Mucosa of stomach (tissue), 1 donor: ENCODE results near the gene PLPP2.

Source experiments
- H3K27me3 ChIP-seq: one replicate; pipeline ENCODE4 v1.7.0; 2013; ENCODE audit warnings: mild to moderate bottlenecking, low read length; ENCODE audit not compliant: control insufficient read depth, insufficient read depth
- H3K36me3 ChIP-seq: one replicate; pipeline ENCODE4 v1.7.0; 2013; ENCODE audit warnings: low read length; ENCODE audit not compliant: control insufficient read depth, insufficient read depth
- H3K4me1 ChIP-seq: one replicate; pipeline ENCODE4 v1.7.0; 2013; ENCODE audit warnings: mild to moderate bottlenecking, low read length; ENCODE audit not compliant: control insufficient read depth, insufficient read depth
- H3K4me3 ChIP-seq: one replicate; pipeline ENCODE4 v1.7.0; 2013; ENCODE audit warnings: low read length
- H3K9ac ChIP-seq: one replicate; pipeline ENCODE4 v1.7.0; 2013; ENCODE audit warnings: mild to moderate bottlenecking, low read length, moderate library complexity
- H3K9me3 ChIP-seq: one replicate; pipeline ENCODE4 v1.7.0; 2013; ENCODE audit warnings: mild to moderate bottlenecking, low read length, moderate library complexity; ENCODE audit not compliant: control insufficient read depth
- donor health status: Pancreatic carcinoma.

The PLPP2 gene

DNA sequence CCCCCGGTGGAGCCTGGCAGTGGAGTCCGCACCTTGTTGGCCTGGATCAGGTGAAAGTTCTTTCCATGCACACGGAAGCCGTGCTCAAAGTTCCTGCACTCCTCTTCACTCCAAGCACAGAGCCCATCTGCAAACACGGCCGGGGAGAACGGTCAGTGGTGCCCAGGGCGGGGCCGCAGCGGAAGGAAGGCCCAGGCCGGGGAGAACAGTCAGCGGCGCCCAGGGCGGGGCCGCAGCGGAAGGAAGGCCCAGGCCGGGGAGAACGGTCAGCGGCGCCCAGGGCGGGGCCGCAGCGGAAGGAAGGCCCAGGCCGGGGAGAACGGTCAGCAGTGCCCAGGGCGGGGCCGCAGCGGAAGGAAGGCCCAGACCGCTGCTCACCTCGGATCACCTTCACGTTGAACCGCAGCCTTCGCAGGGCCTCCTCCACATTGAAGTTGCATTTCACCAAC, 20.6 kb upstream of the PLPP2 start:
- no peak overlapping the region for H3K4me3 ChIP-seq

DNA sequence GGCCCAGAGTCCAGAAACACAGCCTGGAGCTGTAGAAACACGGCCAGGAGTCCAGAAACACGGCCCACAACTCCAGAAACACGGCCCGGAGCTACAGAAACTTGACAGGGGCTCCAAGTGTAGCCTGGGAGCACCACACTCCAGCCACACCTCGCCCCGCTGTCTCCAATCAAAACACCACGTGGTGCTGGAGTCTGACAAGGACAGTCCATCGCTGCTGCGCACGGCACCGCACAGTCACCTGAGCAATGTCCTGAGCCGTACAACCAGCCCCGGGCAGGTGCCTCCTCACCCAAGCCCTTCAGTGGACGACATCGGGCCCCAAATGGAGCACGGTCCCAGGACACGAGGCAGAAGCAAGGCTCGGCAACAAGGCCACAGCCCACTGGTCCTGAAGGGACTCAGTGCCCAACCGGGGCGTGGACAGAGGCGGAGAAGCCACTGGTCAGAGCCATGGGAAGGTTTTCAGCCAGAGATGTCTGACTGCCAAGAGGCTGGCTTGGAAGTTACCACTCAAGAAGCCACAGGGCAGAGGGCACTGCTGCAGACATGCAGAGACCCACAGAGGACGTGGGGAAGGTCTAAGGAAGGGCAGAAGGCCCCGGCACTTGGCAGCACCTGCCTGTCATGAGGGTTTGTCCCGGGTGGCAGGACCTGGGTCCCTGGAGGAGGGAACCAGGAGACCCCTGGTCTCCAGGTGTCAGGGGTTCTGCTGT, 19.7 kb upstream of the PLPP2 start:
- H3K36me3 ChIP-seq = peaks cover 8% of the 10 kb centered on the region
- H3K9ac ChIP-seq = no peak overlapping the region
- no peak overlapping the region for H3K4me3 ChIP-seq
- peaks cover 3% of the 10 kb centered on the region for H3K4me1 ChIP-seq
- no peaks in the 10 kb centered on the region for H3K9me3 ChIP-seq
- H3K27me3 ChIP-seq = no peaks in the 10 kb centered on the region

More for the DNA sequence above, 20.6 kb upstream of the PLPP2 start:
- H3K4me1 ChIP-seq = peaks cover 3% of the 10 kb centered on the region
- H3K9ac ChIP-seq = no peak overlapping the region
- no peaks in the 10 kb centered on the region for H3K27me3 ChIP-seq
- no peaks in the 10 kb centered on the region for H3K9me3 ChIP-seq
- H3K36me3 ChIP-seq = peaks cover 8% of the 10 kb centered on the region

DNA sequence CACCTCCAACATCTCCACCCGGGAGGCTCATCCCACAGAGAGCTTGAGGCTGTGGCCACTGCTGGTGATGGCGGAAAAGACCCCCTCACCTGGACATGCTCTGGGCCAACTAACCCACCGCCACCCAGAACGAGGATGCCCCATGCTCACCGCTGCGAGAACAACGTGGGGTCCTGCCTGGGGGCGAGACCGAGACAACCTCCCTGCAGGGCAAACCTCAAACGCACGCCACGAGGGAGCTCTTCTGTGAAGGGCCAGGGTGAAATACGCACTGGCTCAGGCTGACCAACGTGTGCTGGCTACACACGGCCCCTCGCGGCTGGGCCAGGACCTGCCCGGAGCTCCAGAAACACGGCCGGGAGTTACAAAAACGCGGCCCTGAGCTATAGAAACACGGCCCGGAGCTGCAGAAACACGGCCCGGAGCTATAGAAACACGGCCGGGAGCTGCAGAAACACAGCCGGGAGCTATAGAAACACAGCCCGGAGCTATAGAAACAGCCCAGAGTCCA, 19.0 kb upstream of the PLPP2 start:
- no peaks in the 10 kb centered on the region for H3K9me3 ChIP-seq
- no peaks in the 10 kb centered on the region for H3K27me3 ChIP-seq
- no peak overlapping the region for H3K4me3 ChIP-seq
- H3K9ac ChIP-seq = no peak overlapping the region
- H3K4me1 ChIP-seq = peaks cover 3% of the 10 kb centered on the region
- peaks cover 8% of the 10 kb centered on the region for H3K36me3 ChIP-seq

DNA sequence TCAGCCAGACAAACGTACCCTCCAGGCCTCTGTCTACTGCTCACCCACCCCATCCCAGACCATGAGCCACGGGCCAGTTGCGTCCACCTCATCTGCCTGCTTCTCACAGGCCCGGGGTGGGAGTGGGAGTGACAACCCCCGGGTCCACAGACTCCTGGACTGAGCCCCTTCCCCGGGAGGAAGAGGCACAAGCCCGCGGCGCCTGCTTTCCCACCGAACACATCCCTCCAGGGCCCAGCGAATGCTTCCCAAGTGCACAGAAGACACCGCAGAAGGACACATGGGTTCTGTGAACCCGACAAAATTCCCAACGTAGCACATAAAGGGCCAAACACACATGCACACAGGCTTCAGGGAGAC, 18.0 kb upstream of the PLPP2 start:
- Histone ChIP-seq H3K9ac (no peak overlapping the region), H3K27me3 (no peaks in the 10 kb centered on the region), H3K9me3 (no peaks in the 10 kb centered on the region), H3K4me1 (peaks cover 3% of the 10 kb centered on the region), H3K36me3 (peaks cover 8% of the 10 kb centered on the region), H3K4me3 (no peak overlapping the region)

DNA sequence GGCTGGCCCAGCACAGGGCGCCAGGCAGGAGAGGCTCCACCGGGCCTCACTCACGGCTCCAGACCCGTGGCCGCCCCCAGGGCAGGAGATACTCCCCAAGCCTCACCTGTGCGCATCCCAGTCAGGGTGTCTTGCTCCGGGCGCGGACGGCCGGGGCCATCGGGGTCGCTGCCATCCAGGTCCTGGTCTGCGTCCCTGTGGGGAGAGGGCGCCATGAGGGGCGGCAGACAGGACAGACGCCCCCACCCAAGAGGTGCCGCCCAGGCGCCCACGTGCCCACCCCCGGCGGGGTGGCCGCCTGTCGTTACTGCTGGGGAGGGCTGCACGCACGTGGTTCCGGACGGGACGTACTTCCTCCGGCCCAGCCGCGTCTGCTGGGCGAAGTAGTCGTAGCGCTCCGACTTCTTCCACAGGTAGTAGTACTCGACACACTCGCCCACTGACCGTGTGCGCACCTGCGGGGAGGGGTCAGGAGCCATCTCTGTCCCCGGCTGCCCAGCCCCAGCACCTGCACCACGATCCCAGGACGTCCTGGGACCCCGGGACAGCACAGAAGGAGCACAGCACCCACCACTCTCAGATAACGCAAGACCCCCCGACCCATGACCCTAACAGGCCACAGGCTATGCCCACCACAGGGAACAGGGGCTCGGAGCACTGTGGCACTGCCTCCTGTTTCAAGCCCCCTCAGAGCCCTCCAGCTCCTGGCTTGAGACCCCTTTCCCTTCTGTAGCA, 17.4 kb upstream of the PLPP2 start:
- H3K9me3 ChIP-seq = no peaks in the 10 kb centered on the region
- no peaks in the 10 kb centered on the region for H3K27me3 ChIP-seq
- H3K4me3 ChIP-seq = no peak overlapping the region
- H3K36me3 ChIP-seq = peaks cover 8% of the 10 kb centered on the region
- H3K4me1 ChIP-seq = peaks cover 3% of the 10 kb centered on the region
- no peak overlapping the region for H3K9ac ChIP-seq

DNA sequence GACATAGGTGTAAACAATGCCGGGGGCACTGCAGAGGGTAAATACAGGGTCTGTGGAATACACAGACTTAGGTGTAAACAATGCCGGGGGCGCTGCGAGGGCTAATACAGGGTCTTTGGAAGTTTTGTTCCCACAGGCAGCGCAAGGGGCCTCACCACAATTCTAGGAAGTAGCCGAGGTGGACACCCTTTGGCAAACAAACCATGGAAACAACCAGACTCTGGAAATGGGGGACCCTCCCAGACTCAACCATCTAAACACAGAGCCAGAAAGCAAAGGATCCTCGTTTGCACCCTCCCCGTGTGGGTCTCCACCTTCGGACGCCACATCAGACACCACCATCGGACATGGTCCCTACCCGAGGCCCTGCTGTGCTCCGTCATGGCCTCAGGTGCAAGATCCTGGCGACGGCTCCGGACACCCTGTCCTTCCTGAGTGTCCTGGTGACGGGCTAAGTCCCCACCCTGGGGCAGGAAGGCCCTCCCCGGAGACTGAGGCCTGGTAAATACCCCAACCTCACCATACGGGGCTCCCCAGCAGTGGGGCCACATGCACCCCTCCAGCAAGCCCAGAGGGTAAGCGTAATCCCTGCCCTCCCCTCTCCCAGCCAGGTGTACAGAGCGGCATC, 16.7 kb upstream of the PLPP2 start:
- Histone ChIP-seq H3K4me3 (no peak overlapping the region), H3K9ac (no peak overlapping the region), H3K36me3 (peaks cover 8% of the 10 kb centered on the region), H3K27me3 (no peaks in the 10 kb centered on the region), H3K9me3 (no peaks in the 10 kb centered on the region), H3K4me1 (peaks cover 3% of the 10 kb centered on the region)

DNA sequence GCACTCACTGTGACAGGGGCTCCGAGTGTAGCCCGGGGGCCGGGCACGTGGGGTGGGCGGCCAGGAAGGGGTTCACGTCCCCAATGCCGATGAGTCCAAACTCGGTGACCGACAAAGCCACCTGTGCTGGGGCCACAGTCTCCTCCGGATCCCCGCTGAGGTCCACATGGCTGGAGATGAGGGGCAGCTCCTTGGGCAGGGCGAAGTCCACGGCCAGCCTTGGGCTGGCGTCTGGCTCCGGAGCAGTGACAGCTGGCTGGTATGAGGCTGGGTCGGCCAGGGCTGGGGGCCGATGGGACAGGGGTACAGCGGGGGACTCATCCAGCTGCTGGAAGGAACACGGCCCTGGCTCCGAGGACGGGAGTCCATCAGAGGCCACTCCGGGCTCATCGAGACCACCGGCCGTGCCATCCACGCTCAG, 15.9 kb upstream of the PLPP2 start:
- no peak overlapping the region for H3K4me3 ChIP-seq
- no peak overlapping the region for H3K9ac ChIP-seq
- H3K4me1 ChIP-seq = peaks cover 3% of the 10 kb centered on the region
- no peaks in the 10 kb centered on the region for H3K27me3 ChIP-seq
- H3K36me3 ChIP-seq = peaks cover 8% of the 10 kb centered on the region
- no peaks in the 10 kb centered on the region for H3K9me3 ChIP-seq

DNA sequence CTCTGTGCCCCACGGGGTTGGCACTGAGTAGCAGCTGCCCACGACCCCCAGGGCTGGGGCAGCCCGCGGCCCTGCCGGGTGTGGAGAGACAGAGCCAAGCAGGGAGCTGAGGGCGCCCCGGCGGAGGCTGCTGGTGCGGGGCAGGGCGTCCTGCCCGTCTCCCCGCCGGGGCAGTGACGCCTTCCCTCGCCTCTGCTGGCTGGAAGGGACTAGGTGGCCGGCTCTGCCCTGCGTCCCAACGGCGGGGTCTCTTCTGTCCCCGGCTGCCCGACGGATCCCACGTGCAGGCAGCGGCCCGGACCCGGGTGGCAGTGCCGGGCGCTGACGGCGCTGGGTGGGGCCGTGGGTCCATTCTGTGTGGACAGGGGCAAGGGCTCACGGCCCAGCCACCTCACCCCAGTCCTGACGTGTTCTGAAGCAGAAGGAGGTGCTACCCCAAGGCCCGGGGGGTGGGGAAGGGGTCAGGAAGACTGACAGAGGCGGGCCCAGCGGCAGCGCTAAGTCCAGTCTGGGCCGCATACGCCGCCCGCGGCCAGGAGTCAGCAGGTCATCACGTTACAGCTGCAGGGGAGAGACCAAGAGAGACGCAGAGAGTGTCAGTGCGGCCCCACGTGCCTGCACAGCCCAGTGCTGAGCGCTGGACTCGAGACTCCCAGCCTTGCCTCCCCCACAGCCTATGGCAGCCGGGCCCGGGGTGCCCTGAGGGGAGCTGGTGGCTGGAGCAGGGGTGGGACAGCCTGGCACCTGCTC, 15.1 kb upstream of the PLPP2 start:
- Histone ChIP-seq H3K36me3 (peaks cover 5% of the 10 kb centered on the region), H3K9me3 (no peaks in the 10 kb centered on the region), H3K9ac (no peak overlapping the region), H3K4me3 (no peak overlapping the region), H3K4me1 (no peaks in the 10 kb centered on the region), H3K27me3 (no peaks in the 10 kb centered on the region)

DNA sequence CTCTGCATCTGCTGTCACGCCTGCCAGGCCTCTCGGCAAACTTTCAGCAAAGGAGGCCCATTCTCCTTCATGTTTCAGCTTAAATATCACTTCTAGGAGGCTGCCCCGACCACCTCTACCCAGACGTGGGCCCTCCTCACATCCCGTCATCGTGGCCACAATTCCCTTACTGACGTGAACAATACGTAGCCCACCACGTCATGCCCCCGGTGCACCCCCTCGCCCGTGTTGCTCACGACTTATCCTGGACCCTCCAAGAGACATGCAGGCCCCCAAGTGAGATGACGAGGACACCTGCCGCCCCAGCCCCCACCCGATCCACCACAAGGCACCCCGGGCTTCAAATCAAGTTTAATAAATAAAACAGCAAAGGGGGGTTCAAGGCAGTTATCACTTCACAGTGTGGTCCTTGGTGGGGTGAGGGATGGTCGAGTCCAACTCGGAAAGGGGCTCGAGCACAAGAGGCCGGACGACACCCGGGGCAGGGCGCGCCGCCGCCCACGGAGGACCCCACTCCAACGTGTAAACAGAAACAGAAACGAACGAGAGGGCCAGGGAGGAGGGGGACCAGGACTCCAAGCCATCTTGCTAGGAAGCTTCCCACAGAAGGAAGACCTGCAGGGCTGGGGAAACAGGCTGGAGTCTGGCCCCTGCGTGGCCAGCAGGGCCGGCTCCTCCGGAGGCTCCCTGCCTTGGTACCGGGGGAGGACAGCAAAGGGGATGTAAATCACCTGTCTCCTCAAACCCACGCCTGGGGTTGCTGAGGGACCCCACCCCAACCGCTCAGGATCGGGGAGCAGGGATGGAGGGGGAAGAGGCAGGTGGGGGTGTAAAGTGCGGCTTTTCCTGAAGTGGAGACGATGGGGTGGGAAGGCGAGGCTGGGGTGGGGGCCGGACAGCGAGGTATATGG, 14.3 kb upstream of the PLPP2 start:
- Histone ChIP-seq H3K4me3 (no peak overlapping the region), H3K27me3 (no peaks in the 10 kb centered on the region), H3K4me1 (no peaks in the 10 kb centered on the region), H3K36me3 (no peaks in the 10 kb centered on the region), H3K9ac (no peak overlapping the region), H3K9me3 (no peaks in the 10 kb centered on the region)

DNA sequence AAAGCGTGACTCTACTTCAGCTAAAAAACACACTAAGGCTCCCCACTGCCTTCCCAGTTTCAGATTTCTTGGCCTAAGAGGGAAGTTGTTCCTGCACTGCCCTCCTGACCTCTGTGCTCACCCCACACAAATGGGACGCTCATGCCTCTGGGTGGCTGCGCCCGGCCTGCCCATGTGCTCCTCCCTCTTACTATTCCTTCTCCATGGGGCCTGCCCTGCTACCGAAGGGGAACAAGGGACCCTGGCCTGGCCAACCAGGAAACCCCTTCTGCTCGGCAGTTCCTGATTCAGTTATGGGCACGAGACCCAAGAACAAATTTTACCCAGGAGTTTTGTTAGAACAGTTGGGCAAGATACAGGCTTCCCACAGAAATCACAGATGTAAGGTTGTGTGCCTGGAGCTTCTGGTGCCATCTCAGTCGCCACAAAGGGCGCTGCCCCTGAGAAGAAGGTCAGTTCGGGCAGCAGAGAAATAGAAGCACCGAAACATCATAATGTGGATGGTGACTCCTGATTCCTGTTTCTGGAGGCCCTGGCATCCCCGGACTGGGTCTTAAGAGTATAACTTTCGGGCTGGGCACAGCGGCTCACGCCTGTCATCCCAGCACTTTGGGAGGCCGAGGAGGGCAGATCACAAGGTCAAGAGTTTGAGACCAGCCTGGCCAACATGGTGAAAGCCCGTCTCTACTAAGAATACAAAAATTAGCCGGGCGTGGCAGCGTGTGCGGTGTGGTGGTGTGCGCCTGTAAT, 5.4 kb upstream of the PLPP2 start:
- Histone ChIP-seq H3K9me3 (no peaks in the 10 kb centered on the region), H3K36me3 (no peaks in the 10 kb centered on the region), H3K27me3 (peaks cover 32% of the 10 kb centered on the region), H3K4me1 (peaks cover 20% of the 10 kb centered on the region), H3K9ac (no peak overlapping the region), H3K4me3 (no peak overlapping the region)
